GM12801 (cell line): ENCODE results near the gene PRKAR1B.

Experiments
- TF ChIP-seq, protein P1 (sequence below): IDR thresholded peaks from one replicate; pipeline ENCODE4 v1.5.1; 2011; ENCODE audit warnings: control low read depth; ENCODE audit not compliant: insufficient read length; ENCODE audit errors: extremely low read depth

Gene PRKAR1B

DNA sequence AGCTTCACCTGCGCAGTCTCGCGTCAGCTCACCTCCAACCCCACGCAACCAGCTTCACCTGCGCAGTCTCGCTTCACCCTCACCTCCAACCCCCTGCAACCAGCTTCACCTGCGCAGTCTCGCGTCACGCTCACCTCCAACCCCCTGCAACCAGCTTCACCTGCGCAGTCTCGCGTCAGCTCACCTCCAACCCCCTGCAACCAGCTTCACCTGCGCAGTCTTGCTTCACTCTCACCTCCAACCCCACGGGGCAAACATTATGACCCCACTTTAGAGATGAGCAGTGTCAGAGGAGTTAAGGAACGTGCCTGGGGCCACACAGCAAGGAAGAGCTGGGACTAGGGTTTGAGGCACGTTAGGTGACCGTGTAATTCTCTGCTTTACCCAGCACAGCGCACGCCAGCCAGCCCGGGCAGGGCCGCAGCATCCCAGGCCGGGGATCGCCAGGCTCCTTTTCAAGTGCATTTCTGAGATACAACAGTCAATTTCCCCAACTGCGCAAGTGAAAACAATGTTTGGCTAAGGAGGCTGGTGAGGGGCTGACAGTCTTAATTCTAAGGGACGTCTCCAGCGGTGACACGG is 184.9 kb downstream of the PRKAR1B start:
- TF ChIP-seq, protein P1, sequence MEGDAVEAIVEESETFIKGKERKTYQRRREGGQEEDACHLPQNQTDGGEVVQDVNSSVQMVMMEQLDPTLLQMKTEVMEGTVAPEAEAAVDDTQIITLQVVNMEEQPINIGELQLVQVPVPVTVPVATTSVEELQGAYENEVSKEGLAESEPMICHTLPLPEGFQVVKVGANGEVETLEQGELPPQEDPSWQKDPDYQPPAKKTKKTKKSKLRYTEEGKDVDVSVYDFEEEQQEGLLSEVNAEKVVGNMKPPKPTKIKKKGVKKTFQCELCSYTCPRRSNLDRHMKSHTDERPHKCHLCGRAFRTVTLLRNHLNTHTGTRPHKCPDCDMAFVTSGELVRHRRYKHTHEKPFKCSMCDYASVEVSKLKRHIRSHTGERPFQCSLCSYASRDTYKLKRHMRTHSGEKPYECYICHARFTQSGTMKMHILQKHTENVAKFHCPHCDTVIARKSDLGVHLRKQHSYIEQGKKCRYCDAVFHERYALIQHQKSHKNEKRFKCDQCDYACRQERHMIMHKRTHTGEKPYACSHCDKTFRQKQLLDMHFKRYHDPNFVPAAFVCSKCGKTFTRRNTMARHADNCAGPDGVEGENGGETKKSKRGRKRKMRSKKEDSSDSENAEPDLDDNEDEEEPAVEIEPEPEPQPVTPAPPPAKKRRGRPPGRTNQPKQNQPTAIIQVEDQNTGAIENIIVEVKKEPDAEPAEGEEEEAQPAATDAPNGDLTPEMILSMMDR = no peak

DNA sequence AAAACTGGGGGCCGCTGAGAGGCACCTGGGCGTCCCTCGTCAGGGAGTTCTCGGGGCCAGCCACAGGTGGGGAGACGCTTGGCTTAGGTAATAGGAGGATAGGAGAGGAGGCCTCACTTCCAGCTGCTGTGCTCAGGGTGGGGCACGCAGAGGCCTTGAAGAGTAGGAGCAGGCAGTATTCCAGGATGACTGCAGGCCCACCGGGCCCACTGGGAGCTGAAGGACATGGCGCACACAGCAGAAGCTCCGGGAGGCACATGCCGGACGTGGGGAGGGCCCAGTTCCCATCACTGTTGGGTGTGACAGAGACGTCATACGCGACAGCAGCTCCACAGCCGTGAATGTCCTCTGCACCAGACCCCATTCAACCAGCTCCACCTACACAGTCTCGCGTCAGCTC is 185.4 kb downstream of the PRKAR1B start:
- TF ChIP-seq, protein P1 = no peak

DNA sequence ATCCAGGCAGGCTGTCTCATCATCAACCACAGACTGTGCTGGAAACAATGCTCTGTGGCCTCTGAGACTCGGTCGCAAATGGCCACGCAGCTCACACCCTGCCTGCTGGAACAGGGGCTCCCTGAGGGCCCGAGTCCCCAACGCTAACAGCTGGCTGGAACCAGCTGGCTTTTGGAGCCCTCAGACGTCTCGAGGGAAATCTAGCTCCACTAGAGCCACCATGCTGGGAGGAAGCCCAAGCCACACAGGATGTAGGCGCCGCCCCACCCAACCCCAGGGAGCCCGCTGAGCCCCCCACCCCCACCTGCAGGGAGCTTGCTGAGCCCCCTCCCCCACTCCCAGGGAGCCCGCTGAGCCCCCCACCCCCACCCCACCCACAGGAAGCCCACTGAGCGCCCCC is 186.1 kb downstream of the PRKAR1B start:
- TF ChIP-seq, protein P1 = no peak

DNA sequence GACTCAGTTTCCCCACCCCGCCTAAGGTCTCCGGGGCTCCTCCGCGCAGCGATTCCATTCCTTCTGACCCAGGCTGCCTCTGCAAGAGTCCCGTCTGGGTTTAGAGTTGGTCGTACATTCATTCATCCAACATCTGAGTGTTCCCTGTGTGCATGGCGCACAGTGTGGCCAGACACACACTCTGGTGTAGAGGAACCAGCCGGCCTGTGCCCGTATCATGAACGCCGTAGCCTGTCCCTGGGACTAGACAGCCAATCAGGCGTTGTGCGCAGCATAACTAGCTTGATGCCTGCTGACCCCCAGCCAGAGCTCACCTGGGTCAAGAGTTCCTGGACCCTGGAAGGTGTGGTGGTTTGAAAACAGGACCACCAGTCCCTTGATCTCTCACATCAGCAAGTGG is 186.5 kb downstream of the PRKAR1B start:
- TF ChIP-seq, protein P1 = no peak

DNA sequence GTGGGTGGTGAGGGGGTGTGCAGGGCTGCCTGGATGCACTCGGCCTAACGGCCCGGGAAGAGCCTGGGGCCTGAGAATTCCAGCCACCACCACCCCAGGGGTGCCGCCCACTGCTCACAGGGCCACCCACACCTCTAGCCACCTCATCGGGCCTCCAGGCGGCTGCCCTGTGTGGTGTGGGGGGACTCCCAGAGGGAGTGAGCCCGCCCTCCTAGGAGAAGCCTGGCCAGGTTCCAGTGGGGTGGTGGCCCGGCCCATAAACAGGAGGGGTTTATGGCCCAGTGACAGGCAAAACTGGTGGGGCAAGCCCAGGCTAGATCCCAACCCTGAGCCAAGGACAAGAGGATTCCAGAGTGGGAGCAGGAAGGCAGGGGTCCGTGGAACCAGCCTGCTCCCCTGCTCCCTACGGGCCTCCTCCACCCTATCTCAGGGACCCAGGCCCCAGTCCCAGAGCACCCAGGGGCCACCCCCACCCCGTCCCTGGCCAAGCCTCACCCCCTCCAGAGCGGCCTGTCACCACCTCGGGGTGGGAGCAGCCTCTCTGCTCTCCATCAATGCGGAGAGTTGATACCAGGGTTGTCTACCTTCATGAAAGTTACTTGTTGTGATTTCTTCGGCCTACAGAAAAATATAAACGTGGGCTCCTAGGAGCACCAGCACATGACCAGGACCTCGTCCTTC is 187.2 kb downstream of the PRKAR1B start:
- TF ChIP-seq, protein P1 = no peak

DNA sequence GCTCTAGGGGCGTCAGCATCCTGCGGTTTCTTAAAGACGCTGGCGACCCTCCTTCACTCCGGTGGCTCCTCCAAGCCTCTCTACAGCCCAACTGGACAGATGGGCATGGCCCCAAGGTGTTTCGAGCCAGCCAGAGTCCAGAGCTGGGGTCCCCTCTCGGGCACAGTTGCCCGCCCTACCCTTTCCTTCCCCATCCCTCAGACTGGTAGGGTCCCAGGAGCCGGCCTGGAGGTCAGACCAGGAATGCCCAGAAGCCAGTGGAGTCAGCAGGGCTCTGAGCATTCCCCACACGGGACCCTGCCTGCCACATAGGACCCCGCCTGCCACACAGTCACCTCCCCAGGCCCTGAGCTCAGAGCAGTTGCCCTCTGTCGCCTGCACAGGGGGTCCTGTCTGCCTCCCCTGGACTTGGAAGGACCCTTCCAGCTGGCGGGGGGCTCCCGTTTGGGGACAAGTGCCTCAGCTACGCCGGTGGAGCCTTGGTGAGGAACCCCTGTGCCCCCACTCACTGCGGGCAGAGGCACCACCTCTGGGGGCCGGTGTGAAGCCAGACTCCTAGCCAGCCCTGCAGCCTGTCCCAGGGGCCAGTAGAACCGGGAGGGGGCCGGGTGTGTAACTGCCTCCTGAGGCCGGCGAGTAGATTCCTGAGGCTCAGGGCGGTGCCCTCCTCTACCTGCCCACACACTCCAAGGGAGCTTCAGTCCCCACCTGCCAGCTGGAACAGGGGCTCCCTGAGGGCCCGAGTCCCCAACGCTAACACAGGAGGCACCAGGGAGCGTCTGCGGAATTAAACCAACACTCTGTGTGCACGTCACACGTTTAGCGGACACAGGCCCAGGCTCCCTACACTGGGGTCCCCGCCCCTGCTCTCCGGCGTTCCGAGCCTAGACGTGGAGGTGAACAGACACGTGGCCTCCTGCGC is 188.1 kb downstream of the PRKAR1B start:
- TF ChIP-seq, protein P1 = no peak

DNA sequence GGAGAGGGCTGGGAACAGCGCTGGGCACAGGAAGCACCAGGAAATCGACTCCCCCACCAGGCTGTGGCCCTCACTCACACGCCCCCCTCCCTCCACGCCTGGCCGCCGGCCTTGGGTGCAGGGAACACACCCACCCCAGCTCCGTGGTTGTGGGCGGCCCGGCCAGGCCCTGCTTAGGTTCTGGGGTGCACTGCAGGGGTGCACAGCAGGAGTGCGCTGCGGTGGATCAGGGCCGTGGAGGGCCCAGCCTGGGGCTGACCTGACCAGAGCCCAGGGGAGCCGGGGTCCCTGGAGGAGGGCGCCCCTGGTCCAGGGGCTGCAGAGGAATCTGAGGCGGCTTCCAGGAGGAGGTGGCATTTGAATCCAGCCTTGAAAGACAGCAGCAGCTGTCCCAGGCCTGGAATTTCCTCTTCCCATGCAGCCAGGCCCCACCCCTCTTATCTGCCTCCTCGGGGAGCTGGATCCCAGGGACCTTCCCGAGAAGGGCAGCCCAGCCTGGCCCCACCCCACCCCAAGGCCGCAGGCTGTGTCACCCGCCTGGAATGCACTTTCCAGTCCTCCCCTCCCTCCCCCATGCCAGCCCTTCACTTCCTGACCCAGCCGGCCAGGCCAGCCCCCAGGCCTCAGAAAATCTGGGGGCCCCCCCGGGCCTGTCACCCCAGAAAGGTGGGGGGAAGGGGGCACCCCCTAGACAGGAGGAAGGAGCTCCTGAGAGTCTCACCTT is 189.0 kb downstream of the PRKAR1B start:
- TF ChIP-seq, protein P1 = no peak
